Thymus (tissue), 11 donors: ENCODE data around the gene PIAS4. TPM values are rescaled to one million over a fixed set of nuclear protein-coding genes. Genes with fewer than 3 reads are reported as not detected.

Experiments
- DNase-seq, 9 donors: peaks; one replicate each; pipeline ENCODE4 v3.0.0-alpha.2; 2013; ENCODE audit warnings: low spot score in 9 of 9, low read depth in 6 of 9, missing footprints in 1 of 9
- H3K27ac ChIP-seq, 2 donors: one replicate each; pipeline ENCODE4 v1.5.1; 2013; ENCODE audit warnings: control low read depth in 1 of 2, low read depth in 1 of 2, low read length in 1 of 2, mild to moderate bottlenecking in 1 of 2, moderate library complexity in 1 of 2
- H3K27me3 ChIP-seq, 2 donors: one replicate each; pipeline ENCODE4 v1.5.1; 2013; ENCODE audit warnings: low read length in 1 of 2; ENCODE audit not compliant: control insufficient read depth in 2 of 2, insufficient read depth in 1 of 2
- H3K36me3 ChIP-seq, 2 donors: one replicate each; pipeline ENCODE4 v1.5.1; 2013; ENCODE audit warnings: low read length in 1 of 2, mild to moderate bottlenecking in 1 of 2, moderate library complexity in 1 of 2; ENCODE audit not compliant: control insufficient read depth in 2 of 2, insufficient read depth in 2 of 2
- H3K4me1 ChIP-seq, 2 donors: one replicate each; pipeline ENCODE4 v1.5.1; 2013; ENCODE audit warnings: low read length in 2 of 2; ENCODE audit not compliant: control insufficient read depth in 2 of 2, insufficient read depth in 2 of 2
- H3K4me3 ChIP-seq, 2 donors: one replicate each; pipeline ENCODE4 v1.5.1; 2013; ENCODE audit warnings: low read length in 2 of 2, control low read depth in 1 of 2, mild to moderate bottlenecking in 1 of 2
- H3K9me3 ChIP-seq, 2 donors: one replicate each; pipeline ENCODE4 v1.5.1; 2013; ENCODE audit warnings: low read length in 1 of 2, mild to moderate bottlenecking in 1 of 2; ENCODE audit not compliant: control insufficient read depth in 2 of 2, insufficient read depth in 1 of 2
- WGBS: extraction: QIAGEN DNeasy Blood & Tissue Kit; methylation state at CpG from one replicate; pipeline ENCODE4 v1.1.7; 2013; 5-methylcytosine and 5-hydroxymethylcytosine counted together
- polyA plus RNA-seq: library from polyadenylated mRNA; stranded (reverse); fragments of 200-250 nt; gene quantifications from one replicate; pipeline ENCODE4 v1.2.3, GENCODE V29; 2013
- total RNA-seq: library from RNA; stranded (reverse); fragments of 120-200 nt; gene quantifications from one replicate; pipeline ENCODE4 v1.2.4, GENCODE V29; 2013
- donor health status: healthy.

The PIAS4 gene
- total and polyA plus RNA-seq, 2 donors, result 10.8 to 13.4 TPM

DNA sequence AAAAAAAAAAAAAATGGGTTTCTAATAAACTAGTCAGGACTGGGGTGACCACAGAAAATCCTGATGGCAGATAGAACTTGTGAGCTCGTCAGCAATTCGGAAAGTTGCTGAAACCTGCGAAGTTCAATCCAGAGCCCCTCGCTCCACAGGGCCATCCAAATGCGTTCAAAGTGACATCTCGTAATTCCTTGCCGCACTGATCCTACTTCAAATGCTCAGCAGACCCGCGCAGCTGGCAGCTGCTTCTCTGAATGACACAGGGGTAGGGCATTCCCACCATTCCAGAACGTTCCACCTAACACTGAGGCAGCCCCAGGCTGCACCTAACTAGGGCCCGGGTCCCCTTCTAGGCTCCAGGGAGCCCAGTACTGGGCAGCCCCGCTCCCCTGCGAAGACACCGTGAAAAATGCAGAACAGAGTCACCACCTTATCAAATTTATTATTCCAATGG is 31.9 kb upstream of the PIAS4 start:
- peaks cover 1 to 6% of the 10 kb centered on the region in 2 donors for H3K9me3 ChIP-seq
- 96% methylated on average over 14 of the region's 14 CpGs for WGBS

DNA sequence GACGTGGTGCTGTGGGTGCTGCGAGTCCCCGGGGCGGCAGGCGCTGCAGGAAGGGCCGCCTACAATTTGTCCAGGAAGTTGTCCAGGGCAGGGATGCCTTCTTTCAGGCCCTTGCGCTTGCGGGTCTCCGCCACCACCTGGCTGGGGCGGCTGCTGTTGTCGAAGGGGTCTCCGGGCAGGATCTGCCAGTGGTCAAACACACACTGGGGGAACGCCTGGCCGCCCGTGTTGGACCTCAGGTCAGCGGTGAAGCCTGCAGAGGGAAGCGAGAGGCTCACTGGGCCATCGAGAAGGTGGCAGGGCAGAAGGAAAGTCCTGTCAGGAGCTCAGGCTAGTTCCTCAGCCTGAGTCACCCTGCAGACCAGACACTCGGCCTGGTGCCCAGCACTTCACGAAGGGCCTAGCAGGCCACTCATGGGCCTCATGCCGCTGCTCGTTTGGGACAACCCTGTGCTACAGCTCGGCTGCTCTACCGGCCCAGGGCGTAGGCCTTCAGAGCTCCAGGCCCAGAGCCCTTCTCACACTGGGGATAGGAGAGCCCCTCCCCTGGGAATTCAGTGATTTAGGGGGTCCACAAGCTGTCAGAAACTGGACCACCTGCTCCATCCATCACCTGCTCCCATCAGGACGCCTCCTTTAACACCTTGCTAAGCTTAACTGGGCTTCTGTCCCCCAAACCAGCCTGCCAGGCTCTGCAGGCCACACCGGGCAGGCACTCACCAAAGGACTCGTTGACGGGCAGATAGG is 30.9 kb upstream of the PIAS4 start:
- Histone ChIP-seq H3K9me3 (peaks cover 1 to 6% of the 10 kb centered on the region in 2 donors), H3K27ac (no peak overlapping the region), H3K27me3 (peaks cover 0 to 2% of the 10 kb centered on the region in 2 donors), H3K4me1 (no peaks in the 10 kb centered on the region), H3K36me3 (peaks cover 64 to 67% of the 10 kb centered on the region in 2 donors), H3K4me3 (no peak overlapping the region)
- no peak for DNase-seq
- WGBS, result 95% methylated on average over 29 of the region's 29 CpGs

More for the DNA sequence above, 31.9 kb upstream of the PIAS4 start:
- H3K4me3 ChIP-seq, result no peak overlapping the region
- peaks cover 0 to 2% of the 10 kb centered on the region in 2 donors for H3K27me3 ChIP-seq
- DNase-seq, result no peak
- peaks cover 3 to 5% of the 10 kb centered on the region in 2 donors for H3K4me1 ChIP-seq
- H3K36me3 ChIP-seq, result peaks cover 54 to 57% of the 10 kb centered on the region in 2 donors
- no peak overlapping the region for H3K27ac ChIP-seq

DNA sequence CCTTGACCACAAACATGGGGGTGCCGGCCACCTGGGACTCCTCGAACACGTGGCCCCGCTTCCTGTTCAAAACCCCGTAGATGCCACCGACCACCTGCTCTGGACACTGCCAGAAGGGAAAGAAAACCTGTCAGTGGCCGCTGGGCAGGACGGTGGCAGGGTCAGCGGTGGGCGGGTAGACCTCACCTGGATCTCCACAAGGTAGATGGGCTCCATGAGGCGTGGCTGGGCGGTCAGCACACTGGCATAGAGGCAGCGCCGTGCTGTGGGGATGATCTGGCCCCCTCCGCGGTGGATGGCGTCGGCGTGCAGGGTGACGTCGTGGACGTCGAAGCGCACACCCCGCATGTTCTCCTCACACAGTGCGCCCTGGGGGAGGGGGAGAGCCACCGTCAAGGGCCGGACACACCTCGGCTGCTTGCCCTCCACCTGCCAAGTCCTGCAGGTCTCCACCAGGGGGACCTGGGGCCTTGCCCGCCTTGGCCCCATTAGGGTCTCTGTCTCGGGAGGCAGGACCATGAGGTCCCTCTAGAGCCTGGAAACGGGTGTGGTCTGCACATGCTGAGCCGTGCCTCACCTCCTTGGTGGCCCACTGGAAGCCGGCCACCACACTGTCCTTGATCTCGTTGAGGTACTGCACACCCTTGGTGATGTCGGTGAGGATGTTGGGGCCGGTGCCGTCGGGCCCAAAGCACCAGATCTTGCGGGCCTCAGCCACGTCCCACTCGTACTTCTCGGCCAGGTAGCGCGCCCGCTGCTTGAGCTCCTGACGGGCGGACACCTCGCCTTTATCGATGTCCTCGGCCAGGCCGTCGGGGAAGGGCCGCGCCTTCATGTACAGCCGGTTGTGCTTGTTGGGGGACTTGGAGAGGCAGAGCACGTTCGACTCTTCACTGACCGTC is 30.0 kb upstream of the PIAS4 start:
- WGBS, result 97% methylated on average over 59 of the region's 59 CpGs

DNA sequence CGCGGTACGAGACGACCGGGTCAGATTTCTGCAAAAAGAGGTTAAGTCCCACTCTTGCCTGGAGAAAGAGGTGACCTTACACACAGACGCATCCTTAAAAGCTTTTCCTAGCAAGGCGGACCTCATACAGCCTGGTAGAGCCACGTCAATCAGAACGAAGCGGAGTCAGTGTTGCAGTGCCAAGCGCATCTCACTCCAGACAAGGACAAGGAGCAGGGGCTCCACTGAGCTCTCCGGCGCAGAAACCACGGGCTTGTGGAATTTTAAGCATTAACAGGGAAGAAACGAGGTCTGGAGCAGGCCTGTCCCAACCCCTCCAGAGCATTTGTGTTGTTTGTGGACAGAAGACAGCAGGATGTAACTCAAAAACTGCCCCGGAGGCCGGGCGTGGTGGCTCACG is 29.4 kb upstream of the PIAS4 start:
- 98% methylated on average over 19 of the region's 19 CpGs for WGBS
- peaks cover 1 to 11% of the 10 kb centered on the region in 2 donors for H3K9me3 ChIP-seq
- peaks cover 79 to 82% of the 10 kb centered on the region in 2 donors for H3K36me3 ChIP-seq
- DNase-seq, result no peak
- peaks cover 0 to 3% of the 10 kb centered on the region in 2 donors for H3K4me1 ChIP-seq
- peaks cover 0 to 2% of the 10 kb centered on the region in 2 donors for H3K27me3 ChIP-seq
- no peak overlapping the region for H3K4me3 ChIP-seq
- H3K27ac ChIP-seq, result no peak overlapping the region

More for the DNA sequence above, 30.0 kb upstream of the PIAS4 start:
- peaks cover 0 to 2% of the 10 kb centered on the region in 2 donors for H3K27me3 ChIP-seq
- no peaks in the 10 kb centered on the region for H3K4me1 ChIP-seq
- peaks cover 1 to 7% of the 10 kb centered on the region in 2 donors for H3K9me3 ChIP-seq
- no peak overlapping the region for H3K4me3 ChIP-seq
- no peak overlapping the region for H3K27ac ChIP-seq
- peaks cover 72 to 76% of the 10 kb centered on the region in 2 donors for H3K36me3 ChIP-seq
- DNase-seq, result no peak

DNA sequence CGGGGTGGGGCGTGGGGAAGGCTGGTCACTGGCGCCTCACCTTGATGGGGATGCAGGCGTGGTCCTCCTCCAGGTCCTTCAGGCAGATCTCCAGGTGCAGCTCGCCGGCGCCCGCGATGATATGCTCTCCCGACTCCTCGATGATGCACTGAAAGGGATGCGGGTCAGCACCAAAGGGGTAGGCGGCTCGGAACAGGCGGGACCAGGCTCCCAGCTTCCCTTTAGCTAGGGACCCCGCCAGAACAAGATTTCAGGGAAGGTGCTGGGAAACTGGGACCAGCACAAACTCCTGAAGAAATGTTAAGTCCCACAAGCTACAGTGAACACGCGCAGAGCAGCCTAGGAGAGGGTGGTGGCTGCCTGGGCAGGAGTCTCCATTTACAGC is 28.3 kb upstream of the PIAS4 start:
- Histone ChIP-seq H3K4me3 (no peak overlapping the region), H3K4me1 (peaks cover 4 to 14% of the 10 kb centered on the region in 2 donors), H3K9me3 (peaks cover 1 to 11% of the 10 kb centered on the region in 2 donors), H3K27ac (no peak overlapping the region), H3K27me3 (peaks cover 0 to 2% of the 10 kb centered on the region in 2 donors), H3K36me3 (peaks cover 90 to 93% of the 10 kb centered on the region in 2 donors)
- DNase-seq, result no peak
- WGBS, result 96% methylated on average over 18 of the region's 18 CpGs

DNA sequence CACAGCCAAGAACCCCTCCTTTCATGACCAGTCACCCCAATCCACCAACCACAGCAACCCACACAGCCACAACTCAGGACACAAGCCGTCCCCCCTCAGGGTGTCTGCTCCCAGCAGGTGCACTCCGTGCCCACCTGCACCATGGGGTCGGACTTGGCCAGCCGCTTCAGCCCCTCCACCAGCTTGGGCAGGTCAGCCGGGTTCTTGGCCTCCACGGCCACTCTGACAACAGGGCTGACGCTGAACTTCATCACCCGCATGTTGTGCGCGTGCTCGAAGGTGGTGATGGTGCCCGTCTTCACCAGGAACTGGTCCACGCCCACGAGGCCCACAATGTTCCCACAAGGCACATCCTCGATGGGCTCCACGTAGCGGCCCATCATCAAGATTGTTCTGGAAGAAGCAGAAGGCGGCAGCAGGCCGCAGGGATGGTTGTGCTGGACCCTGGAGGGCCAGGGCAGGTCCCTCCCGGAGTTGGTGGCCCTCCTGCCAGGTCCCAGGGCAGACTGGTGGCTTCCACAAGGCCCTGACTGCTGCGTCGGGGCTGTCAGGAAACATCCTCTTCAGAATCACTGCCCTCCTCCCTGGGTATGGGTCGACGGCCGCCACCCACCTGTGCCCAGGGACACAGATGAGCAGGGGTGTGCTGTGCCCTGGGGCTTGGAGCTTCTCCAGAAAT is 27.7 kb upstream of the PIAS4 start:
- H3K4me3 ChIP-seq, result no peak overlapping the region
- H3K27ac ChIP-seq, result no peak overlapping the region
- peaks cover 1 to 11% of the 10 kb centered on the region in 2 donors for H3K9me3 ChIP-seq
- peaks cover 0 to 2% of the 10 kb centered on the region in 2 donors for H3K27me3 ChIP-seq
- 97% methylated on average over 25 of the region's 25 CpGs for WGBS
- peaks cover 94 to 95% of the 10 kb centered on the region in 2 donors for H3K36me3 ChIP-seq
- DNase-seq, result no peak
- peaks cover 5 to 16% of the 10 kb centered on the region in 2 donors for H3K4me1 ChIP-seq

DNA sequence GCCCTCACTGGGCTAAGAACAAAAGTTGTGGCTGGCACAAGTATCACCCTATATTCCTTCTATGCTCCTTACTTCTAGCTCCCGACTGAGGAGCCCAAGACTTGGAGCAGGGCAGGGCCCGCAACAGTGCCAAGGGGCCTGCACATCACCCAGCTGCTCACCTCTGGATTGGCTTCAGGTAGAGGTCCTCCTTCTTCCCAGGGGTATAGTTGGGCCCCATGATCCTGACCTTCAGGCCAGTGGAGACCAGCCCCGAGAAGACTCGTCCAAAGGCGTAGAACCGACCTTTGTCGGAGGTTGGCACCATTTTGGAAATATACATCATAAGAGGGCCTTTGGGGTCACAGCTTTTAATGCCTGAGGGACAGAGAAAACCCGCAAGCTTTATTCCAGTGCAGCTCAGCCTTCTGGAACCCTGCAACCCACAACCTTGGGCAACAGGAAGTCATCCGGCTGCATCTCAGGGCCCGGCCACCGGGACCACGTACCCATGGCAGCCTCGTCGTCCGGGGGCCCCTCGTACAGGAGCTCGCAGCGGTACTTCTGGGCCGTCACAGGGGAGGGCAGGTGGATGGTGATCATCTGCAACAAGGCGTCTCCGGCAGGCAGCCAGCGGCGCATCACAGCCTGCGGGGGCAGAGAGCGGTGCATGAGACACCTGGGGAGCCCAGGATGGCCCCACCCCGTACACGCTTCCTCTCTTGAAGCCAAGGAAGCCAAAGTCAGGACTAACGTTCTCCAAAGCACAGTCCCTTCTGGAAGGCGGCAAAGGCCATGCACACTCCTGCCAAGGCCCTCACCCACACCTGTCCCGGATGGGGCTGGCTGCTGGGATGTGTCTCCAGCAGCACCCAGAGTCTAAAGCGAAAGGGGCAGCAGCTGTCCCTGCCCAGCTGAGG is 26.9 kb upstream of the PIAS4 start:
- 96% methylated on average over 31 of the region's 31 CpGs for WGBS
- Histone ChIP-seq H3K27me3 (peaks cover 0 to 2% of the 10 kb centered on the region in 2 donors), H3K27ac (no peak overlapping the region), H3K36me3 (peaks cover 88% of the 10 kb centered on the region in 2 donors), H3K4me1 (peaks cover 6 to 18% of the 10 kb centered on the region in 2 donors), H3K9me3 (peaks cover 1 to 11% of the 10 kb centered on the region in 2 donors), H3K4me3 (no peak overlapping the region)
- no peak for DNase-seq

DNA sequence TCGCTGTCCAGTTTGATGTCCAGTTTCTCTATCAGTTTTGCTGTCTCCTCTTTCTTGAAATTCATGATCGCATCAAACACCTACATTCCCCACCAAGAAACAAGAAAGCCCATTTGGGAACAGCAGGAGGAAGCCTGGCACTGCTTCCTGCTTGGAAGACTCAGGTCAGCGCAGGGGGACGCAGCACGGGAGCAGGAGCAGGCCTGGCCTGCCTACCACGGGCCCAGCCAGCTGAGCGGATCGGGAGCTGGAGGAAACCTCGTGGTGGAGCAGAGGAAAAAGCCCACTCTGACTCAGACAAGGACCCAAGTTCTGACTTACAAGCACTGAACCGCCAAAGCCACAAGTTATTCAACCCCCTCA is 26.2 kb upstream of the PIAS4 start:
- Histone ChIP-seq H3K27ac (no peak overlapping the region), H3K27me3 (peaks cover 0 to under 1% of the 10 kb centered on the region in 2 donors), H3K9me3 (peaks cover 1 to 11% of the 10 kb centered on the region in 2 donors), H3K36me3 (peaks cover 80 to 81% of the 10 kb centered on the region in 2 donors), H3K4me3 (no peak overlapping the region), H3K4me1 (peaks cover 14 to 26% of the 10 kb centered on the region in 2 donors)
- no peak for DNase-seq
- 95% methylated on average over 10 of the region's 10 CpGs for WGBS
